HG03159 (cell line): ENCODE measurements around the gene ZMIZ1.

Experiments used
- ATAC-seq: cut with Tn5 transposase; IDR thresholded peaks from one replicate; pipeline ENCODE4 v1.9.1; 2021; ENCODE audit warnings: mild to moderate bottlenecking, moderate library complexity; ENCODE audit not compliant: unreplicated experiment

The ZMIZ1 gene

GRCh38 chr10:79243181-79244067 is 174.7 kb downstream of the ZMIZ1 start:
- ATAC-seq, result peak; percentile 47

- peak; percentile 1 for ATAC-seq
These were observed 175.3 kb downstream of the ZMIZ1 start for GRCh38 chr10:79244068-79244442.

- peak; percentile 35 for ATAC-seq
These were observed 176.2 kb downstream of the ZMIZ1 start for GRCh38 chr10:79244841-79245504.

- no peak for ATAC-seq
These were observed 176.9 kb downstream of the ZMIZ1 start for GRCh38 chr10:79245539-79246208.

GRCh38 chr10:79246209-79246581 is 177.4 kb downstream of the ZMIZ1 start:
- ATAC-seq, result no peak

- ATAC-seq, result no peak
These were observed 178.0 kb downstream of the ZMIZ1 start for GRCh38 chr10:79246606-79247275.

GRCh38 chr10:79247373-79248137 is 178.8 kb downstream of the ZMIZ1 start:
- ATAC-seq, result no peak

- no peak for ATAC-seq
These were observed 179.8 kb downstream of the ZMIZ1 start for GRCh38 chr10:79248341-79249185.

GRCh38 chr10:79249186-79250121 is 180.7 kb downstream of the ZMIZ1 start:
- peak; percentile 59 for ATAC-seq

- peak; percentile 5 for ATAC-seq
These were observed 181.5 kb downstream of the ZMIZ1 start for GRCh38 chr10:79250259-79250658.

- no peak for ATAC-seq
These were observed 183.7 kb downstream of the ZMIZ1 start for GRCh38 chr10:79252450-79252849.

- ATAC-seq, result no peak
These were observed 184.2 kb downstream of the ZMIZ1 start for GRCh38 chr10:79252971-79253370.

GRCh38 chr10:79253704-79254103 is 184.9 kb downstream of the ZMIZ1 start:
- ATAC-seq, result no peak

GRCh38 chr10:79254333-79255006 is 185.7 kb downstream of the ZMIZ1 start:
- no peak for ATAC-seq

GRCh38 chr10:79255007-79255507 is 186.3 kb downstream of the ZMIZ1 start:
- ATAC-seq, result no peak

GRCh38 chr10:79256264-79256806 is 187.6 kb downstream of the ZMIZ1 start:
- ATAC-seq, result no peak

- ATAC-seq, result no peak
These were observed 190.1 kb downstream of the ZMIZ1 start for GRCh38 chr10:79258894-79259293.
